GM12878 (cell line): ENCODE data around the gene USF1. TPM values are rescaled to one million over a fixed set of nuclear protein-coding genes. Genes with fewer than 3 reads are reported as not detected.

ENCODE experiments used
- ASH2L ChIP-seq: fragments of 300-600, 200-600 bp; sonication (generic); IDR thresholded peaks from 2 replicates; pipeline ENCODE4 v1.6.1; 2017; ENCODE audit warnings: low read depth, mild to moderate bottlenecking, borderline replicate concordance
- BHLHE40 ChIP-seq, 2 experiments: fragments of 450-650 bp in 1 of 2; IDR thresholded peaks; 2 replicates each; pipeline ENCODE4 v1.6.1; 2011 to 2017; ENCODE audit warnings: low read depth in 2 of 2, borderline replicate concordance in 1 of 2, improper control_type of control experiment in 1 of 2, low read length in 1 of 2, mild to moderate bottlenecking in 1 of 2
- CREB1 ChIP-seq: IDR thresholded peaks from 2 replicates; pipeline ENCODE4 v1.6.1; 2012; ENCODE audit warnings: low read depth, mild to moderate bottlenecking, inconsistent platforms
- EED ChIP-seq: sonication (generic); IDR thresholded peaks from 2 replicates; pipeline ENCODE4 v1.6.1; 2016; ENCODE audit warnings: antibody characterized with exemption, low read depth
- GABPA ChIP-seq: IDR thresholded peaks from 2 replicates; pipeline ENCODE4 v1.6.1; 2014; ENCODE audit warnings: antibody characterized with exemption, low read depth, mild to moderate bottlenecking, inconsistent platforms
- HDAC6 ChIP-seq: fragments of 200-600 bp; sonication (generic); IDR thresholded peaks from one replicate; pipeline ENCODE4 v1.8.0; 2017; ENCODE audit warnings: antibody characterized with exemption; ENCODE audit not compliant: unreplicated experiment
- KDM1A ChIP-seq: fragments of 200-600 bp; sonication (generic); IDR thresholded peaks from 2 replicates; pipeline ENCODE4 v1.6.1; 2016; ENCODE audit warnings: borderline replicate concordance
- KLF5 ChIP-seq: fragments of 450-650 bp; IDR thresholded peaks from 2 replicates; pipeline ENCODE4 v1.6.1; 2014; ENCODE audit warnings: mild to moderate bottlenecking; ENCODE audit not compliant: partially characterized antibody
- MEF2B ChIP-seq: fragments of 450-650 bp; IDR thresholded peaks from 2 replicates; pipeline ENCODE4 v1.6.1; 2018; ENCODE audit warnings: mild to moderate bottlenecking, moderate library complexity; ENCODE audit not compliant: partially characterized antibody, poor library complexity, severe bottlenecking
- NFYA ChIP-seq: IDR thresholded peaks from 2 replicates; pipeline ENCODE4 v1.6.1; 2011; ENCODE audit warnings: low read depth, mild to moderate bottlenecking, low read length, improper control_type of control experiment, borderline replicate concordance
- PML ChIP-seq: IDR thresholded peaks from 2 replicates; pipeline ENCODE4 v1.6.1; 2012; ENCODE audit warnings: low read length, inconsistent platforms
- POLR2AphosphoS5 ChIP-seq: IDR thresholded peaks from 2 replicates; pipeline ENCODE4 v1.6.1; 2011; ENCODE audit warnings: mild to moderate bottlenecking, low read length, inconsistent platforms
- RAD21 ChIP-seq: IDR thresholded peaks from 2 replicates; pipeline ENCODE4 v1.6.1; 2011; ENCODE audit warnings: mild to moderate bottlenecking, low read depth, low read length, moderate library complexity; ENCODE audit not compliant: insufficient read depth
- SP1 ChIP-seq: IDR thresholded peaks from one replicate; pipeline ENCODE4 v1.6.1; 2011; ENCODE audit warnings: low read depth, low read length
- SUPT20H ChIP-seq: IDR thresholded peaks from 2 replicates; pipeline ENCODE4 v1.6.1; 2011; ENCODE audit warnings: low read depth, mild to moderate bottlenecking, low read length, moderate library complexity, borderline replicate concordance; ENCODE audit not compliant: control insufficient read depth
- polyA plus RNA-seq, 11 experiments: library from polyadenylated mRNA; depleted of rRNA in 4 of 11; unstranded in 6 of 11; stranded (reverse) in 5 of 11; fragments of >200 nt; fragmentation: Nextera tagmentation in 4 of 11; fragmentation: Illumina TruSeq in 1 of 11; extraction: Ambion mirVana in 4 of 11; extraction: Trizol in 1 of 11; gene quantifications; 1 replicate in 1 of 11; 2 replicates in 10 of 11; pipeline versions ENCODE4 v1.2.1 to v1.2.3, GENCODE V29; 2011 to 2016; ENCODE audit warnings: inconsistent platforms in 2 of 11, missing spikeins in 2 of 11, low read depth in 1 of 11
- total RNA-seq, 4 experiments: library from RNA; depleted of rRNA in 3 of 4; stranded (reverse); fragments of >200 nt in 3 of 4; fragmentation: Illumina TruSeq in 1 of 4; extraction: Trizol in 1 of 4; gene quantifications; 2 replicates each; pipeline versions ENCODE4 v1.2.1 to v1.2.3, GENCODE V29; 2013 to 2021
- TF ChIP-seq, protein P1 (sequence below): fragments of 450-650 bp; IDR thresholded peaks from 2 replicates; pipeline ENCODE4 v1.6.1; 2018; ENCODE audit warnings: borderline replicate concordance, mild to moderate bottlenecking; ENCODE audit not compliant: partially characterized antibody
- TF ChIP-seq, protein P2 (sequence below): fragments of 150-350 bp; IDR thresholded peaks from 2 replicates; pipeline ENCODE4 v1.6.1; 2016; ENCODE audit warnings: low read depth, low read length
- TF ChIP-seq, protein P3 (sequence below): fragments of 450-650 bp; IDR thresholded peaks from 2 replicates; pipeline ENCODE4 v1.6.1; 2016; ENCODE audit warnings: mild to moderate bottlenecking
- TF ChIP-seq, protein P4 (sequence below): IDR thresholded peaks from 2 replicates; pipeline ENCODE4 v1.6.1; 2012; ENCODE audit warnings: low read depth, low read length, improper control_type of control experiment
- TF ChIP-seq, protein P5 (sequence below): IDR thresholded peaks from 2 replicates; pipeline ENCODE4 v1.6.1; 2011; ENCODE audit warnings: low read depth, low read length, improper control_type of control experiment, borderline replicate concordance

USF1 gene
- total and polyA plus RNA-seq, 10 of the 15 experiments (the other 5 are each of a cell fraction or from before 2014, with no cell fraction given), result 9.4 to 92.1 (median 53.5) TPM

DNA sequence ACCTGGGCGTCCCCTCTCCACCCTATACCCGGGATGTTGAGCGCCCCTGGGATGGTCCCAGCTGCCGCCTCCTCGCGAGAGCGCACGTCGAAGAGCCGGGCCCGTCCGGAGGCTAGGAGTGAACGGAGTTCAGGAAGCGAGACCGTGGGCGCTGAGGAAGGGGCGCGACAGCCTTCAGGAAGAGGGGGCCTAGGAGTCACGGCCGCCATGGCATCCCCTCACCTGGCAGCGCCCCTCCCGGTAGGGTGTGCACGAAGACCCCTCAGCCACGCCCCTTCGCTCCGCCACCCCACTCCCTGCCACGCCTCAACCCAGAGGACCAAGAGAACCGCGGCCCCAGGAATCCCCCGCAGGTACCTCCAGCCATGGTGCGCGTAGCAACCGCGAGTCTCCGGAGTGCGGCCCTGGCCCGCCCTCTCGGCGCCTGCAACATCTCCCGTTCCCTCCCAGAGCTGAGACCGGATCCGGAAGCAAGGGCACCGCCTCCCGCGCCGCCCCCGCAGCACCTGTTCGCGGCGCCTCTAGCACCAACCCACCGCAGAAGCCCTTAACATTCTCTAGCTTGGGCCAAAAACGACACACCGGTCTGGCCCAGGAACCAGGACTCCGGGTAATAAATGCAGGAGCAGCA lies 7.1 kb downstream of the USF1 start, which contains the start of gene TSTD1 (continued):
- TF ChIP-seq, protein P1, sequence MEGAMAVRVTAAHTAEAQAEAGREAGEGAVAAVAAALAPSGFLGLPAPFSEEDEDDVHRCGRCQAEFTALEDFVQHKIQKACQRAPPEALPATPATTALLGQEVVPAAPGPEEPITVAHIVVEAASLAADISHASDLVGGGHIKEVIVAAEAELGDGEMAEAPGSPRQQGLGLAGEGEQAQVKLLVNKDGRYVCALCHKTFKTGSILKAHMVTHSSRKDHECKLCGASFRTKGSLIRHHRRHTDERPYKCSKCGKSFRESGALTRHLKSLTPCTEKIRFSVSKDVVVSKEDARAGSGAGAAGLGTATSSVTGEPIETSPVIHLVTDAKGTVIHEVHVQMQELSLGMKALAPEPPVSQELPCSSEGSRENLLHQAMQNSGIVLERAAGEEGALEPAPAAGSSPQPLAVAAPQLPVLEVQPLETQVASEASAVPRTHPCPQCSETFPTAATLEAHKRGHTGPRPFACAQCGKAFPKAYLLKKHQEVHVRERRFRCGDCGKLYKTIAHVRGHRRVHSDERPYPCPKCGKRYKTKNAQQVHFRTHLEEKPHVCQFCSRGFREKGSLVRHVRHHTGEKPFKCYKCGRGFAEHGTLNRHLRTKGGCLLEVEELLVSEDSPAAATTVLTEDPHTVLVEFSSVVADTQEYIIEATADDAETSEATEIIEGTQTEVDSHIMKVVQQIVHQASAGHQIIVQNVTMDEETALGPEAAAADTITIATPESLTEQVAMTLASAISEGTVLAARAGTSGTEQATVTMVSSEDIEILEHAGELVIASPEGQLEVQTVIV, result no peak
- no peak for TF ChIP-seq HDAC6
- TF ChIP-seq, protein P2, sequence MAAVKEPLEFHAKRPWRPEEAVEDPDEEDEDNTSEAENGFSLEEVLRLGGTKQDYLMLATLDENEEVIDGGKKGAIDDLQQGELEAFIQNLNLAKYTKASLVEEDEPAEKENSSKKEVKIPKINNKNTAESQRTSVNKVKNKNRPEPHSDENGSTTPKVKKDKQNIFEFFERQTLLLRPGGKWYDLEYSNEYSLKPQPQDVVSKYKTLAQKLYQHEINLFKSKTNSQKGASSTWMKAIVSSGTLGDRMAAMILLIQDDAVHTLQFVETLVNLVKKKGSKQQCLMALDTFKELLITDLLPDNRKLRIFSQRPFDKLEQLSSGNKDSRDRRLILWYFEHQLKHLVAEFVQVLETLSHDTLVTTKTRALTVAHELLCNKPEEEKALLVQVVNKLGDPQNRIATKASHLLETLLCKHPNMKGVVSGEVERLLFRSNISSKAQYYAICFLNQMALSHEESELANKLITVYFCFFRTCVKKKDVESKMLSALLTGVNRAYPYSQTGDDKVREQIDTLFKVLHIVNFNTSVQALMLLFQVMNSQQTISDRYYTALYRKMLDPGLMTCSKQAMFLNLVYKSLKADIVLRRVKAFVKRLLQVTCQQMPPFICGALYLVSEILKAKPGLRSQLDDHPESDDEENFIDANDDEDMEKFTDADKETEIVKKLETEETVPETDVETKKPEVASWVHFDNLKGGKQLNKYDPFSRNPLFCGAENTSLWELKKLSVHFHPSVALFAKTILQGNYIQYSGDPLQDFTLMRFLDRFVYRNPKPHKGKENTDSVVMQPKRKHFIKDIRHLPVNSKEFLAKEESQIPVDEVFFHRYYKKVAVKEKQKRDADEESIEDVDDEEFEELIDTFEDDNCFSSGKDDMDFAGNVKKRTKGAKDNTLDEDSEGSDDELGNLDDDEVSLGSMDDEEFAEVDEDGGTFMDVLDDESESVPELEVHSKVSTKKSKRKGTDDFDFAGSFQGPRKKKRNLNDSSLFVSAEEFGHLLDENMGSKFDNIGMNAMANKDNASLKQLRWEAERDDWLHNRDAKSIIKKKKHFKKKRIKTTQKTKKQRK, result no peak
- TF ChIP-seq NFYA, result no peak
- TF ChIP-seq KLF5, result no peak
- TF ChIP-seq POLR2AphosphoS5, result peak; percentile 77
- peak; percentile 8; the same call in 1 of the 2 replicates for TF ChIP-seq CREB1
- no peak for TF ChIP-seq ASH2L
- TF ChIP-seq GABPA, result peak; percentile 87
- TF ChIP-seq, protein P3, sequence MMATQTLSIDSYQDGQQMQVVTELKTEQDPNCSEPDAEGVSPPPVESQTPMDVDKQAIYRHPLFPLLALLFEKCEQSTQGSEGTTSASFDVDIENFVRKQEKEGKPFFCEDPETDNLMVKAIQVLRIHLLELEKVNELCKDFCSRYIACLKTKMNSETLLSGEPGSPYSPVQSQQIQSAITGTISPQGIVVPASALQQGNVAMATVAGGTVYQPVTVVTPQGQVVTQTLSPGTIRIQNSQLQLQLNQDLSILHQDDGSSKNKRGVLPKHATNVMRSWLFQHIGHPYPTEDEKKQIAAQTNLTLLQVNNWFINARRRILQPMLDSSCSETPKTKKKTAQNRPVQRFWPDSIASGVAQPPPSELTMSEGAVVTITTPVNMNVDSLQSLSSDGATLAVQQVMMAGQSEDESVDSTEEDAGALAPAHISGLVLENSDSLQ, result no peak
- TF ChIP-seq RAD21, result no peak
- TF ChIP-seq, protein P4, sequence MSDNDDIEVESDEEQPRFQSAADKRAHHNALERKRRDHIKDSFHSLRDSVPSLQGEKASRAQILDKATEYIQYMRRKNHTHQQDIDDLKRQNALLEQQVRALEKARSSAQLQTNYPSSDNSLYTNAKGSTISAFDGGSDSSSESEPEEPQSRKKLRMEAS, result peak; percentile 76
- no peak for TF ChIP-seq KDM1A
- no peak for TF ChIP-seq MEF2B
- TF ChIP-seq SUPT20H, result no peak
- TF ChIP-seq EED, result 0 out of 2 replicates have a peak, but pooled peaks have one; percentile 10
- TF ChIP-seq, protein P5, sequence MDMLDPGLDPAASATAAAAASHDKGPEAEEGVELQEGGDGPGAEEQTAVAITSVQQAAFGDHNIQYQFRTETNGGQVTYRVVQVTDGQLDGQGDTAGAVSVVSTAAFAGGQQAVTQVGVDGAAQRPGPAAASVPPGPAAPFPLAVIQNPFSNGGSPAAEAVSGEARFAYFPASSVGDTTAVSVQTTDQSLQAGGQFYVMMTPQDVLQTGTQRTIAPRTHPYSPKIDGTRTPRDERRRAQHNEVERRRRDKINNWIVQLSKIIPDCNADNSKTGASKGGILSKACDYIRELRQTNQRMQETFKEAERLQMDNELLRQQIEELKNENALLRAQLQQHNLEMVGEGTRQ, result no peak; the same call in 1 of the 2 replicates
- TF ChIP-seq PML, result peak; percentile 79
- TF ChIP-seq BHLHE40 (IDR thresholded peaks at IDR 0.05; ENCODE audit: borderline replicate concordance in 1 of 2, low read depth in 2 of 2, low read length in 1 of 2), result peak; percentile 19 to 66; a peak in 1 of 4 replicates
- peak; percentile 29 for TF ChIP-seq SP1
